Neural progenitor cell (in vitro differentiated cells): ENCODE results near the gene CSRP2. TPM values are rescaled to one million over a fixed set of nuclear protein-coding genes. Genes with fewer than 3 reads are reported as not detected.

Experiments
- DNase-seq: peaks from one replicate; pipeline ENCODE4 v3.0.0-alpha.2; 2016; ENCODE audit warnings: low spot score
- H2AFZ ChIP-seq: fragments of 200-600 bp; sonication (generic); replicated peaks from 2 replicates; pipeline ENCODE4 v1.6.1; 2016; ENCODE audit warnings: antibody characterized with exemption
- H3F3A ChIP-seq: fragments of 200-600 bp; sonication (generic); 2 replicates; pipeline ENCODE4 v1.6.1; 2016; ENCODE audit warnings: antibody characterized with exemption, low read depth
- H3K27ac ChIP-seq: fragments of 200-600 bp; sonication (generic); 2 replicates; pipeline ENCODE4 v1.5.1; 2016; ENCODE audit warnings: mild to moderate bottlenecking
- H3K27me3 ChIP-seq: fragments of 200-600 bp; sonication (generic); 2 replicates; pipeline ENCODE4 v1.6.1; 2016; ENCODE audit warnings: mild to moderate bottlenecking, moderate library complexity
- H3K36me3 ChIP-seq: fragments of 200-600 bp; sonication (generic); 2 replicates; pipeline ENCODE4 v1.5.1; 2016
- H3K4me1 ChIP-seq: fragments of 200-600 bp; sonication (generic); 2 replicates; pipeline ENCODE4 v1.6.1; 2016; ENCODE audit warnings: mixed run types
- H3K4me2 ChIP-seq: fragments of 200-600 bp; sonication (generic); 2 replicates; pipeline ENCODE4 v1.6.1; 2016
- H3K4me3 ChIP-seq: fragments of 200-600 bp; sonication (generic); 2 replicates; pipeline ENCODE4 v1.5.1; 2016
- H3K79me2 ChIP-seq: fragments of 200-600 bp; sonication (generic); 2 replicates; pipeline ENCODE4 v1.6.1; 2016; ENCODE audit warnings: low read depth
- H3K9ac ChIP-seq: fragments of 200-600 bp; sonication (generic); 2 replicates; pipeline ENCODE4 v1.6.1; 2016
- H3K9me3 ChIP-seq: fragments of 200-600 bp; sonication (generic); 2 replicates; pipeline ENCODE4 v1.5.1; 2016; ENCODE audit warnings: low read depth
- H4K20me1 ChIP-seq: fragments of 200-600 bp; sonication (generic); 2 replicates; pipeline ENCODE4 v1.6.1; 2016; ENCODE audit warnings: low read depth
- H3K27ac Mint-ChIP-seq: 3 replicates; pipeline ENCODE4 v1.8.0; 2021; ENCODE audit warnings: mixed read lengths
- H3K27me3 Mint-ChIP-seq: 2 replicates; pipeline ENCODE4 v1.8.0; 2022; ENCODE audit warnings: low read depth, mild to moderate bottlenecking, inconsistent platforms, moderate library complexity, mixed read lengths; ENCODE audit not compliant: insufficient read depth
- H3K36me3 Mint-ChIP-seq: 3 replicates; pipeline ENCODE4 v1.8.0; 2021; ENCODE audit warnings: mixed read lengths
- H3K4me1 Mint-ChIP-seq: 3 replicates; pipeline ENCODE4 v1.8.0; 2021; ENCODE audit warnings: mixed read lengths
- H3K4me3 Mint-ChIP-seq: 3 replicates; pipeline ENCODE4 v1.8.0; 2021; ENCODE audit warnings: mild to moderate bottlenecking, moderate library complexity, mixed read lengths
- H3K9me3 Mint-ChIP-seq: 3 replicates; pipeline ENCODE4 v1.8.0; 2020; ENCODE audit warnings: mixed read lengths
- EZH2 ChIP-seq: fragments of 200-600 bp; sonication (generic); IDR thresholded peaks from 2 replicates; pipeline ENCODE4 v1.6.1; 2017; ENCODE audit warnings: antibody characterized with exemption, mild to moderate bottlenecking, moderate library complexity
- EZH2phosphoT487 ChIP-seq: fragments of 200-600 bp; sonication (generic); IDR thresholded peaks from 2 replicates; pipeline ENCODE4 v1.6.1; 2017; ENCODE audit warnings: antibody characterized with exemption
- total RNA-seq: library from RNA; depleted of rRNA; stranded (reverse); fragments of >200 nt; gene quantifications from 2 replicates; pipeline ENCODE4 v1.2.3, GENCODE V29; 2015; ENCODE audit warnings: low replicate concordance
- TF ChIP-seq, protein P1 (sequence below): fragments of 200-600 bp; sonication (generic); IDR thresholded peaks from 2 replicates; pipeline ENCODE4 v1.5.1; 2017; ENCODE audit warnings: antibody characterized with exemption, mild to moderate bottlenecking

The CSRP2 gene
- total RNA-seq, 1 donor from 2014 or later: 405 TPM

DNA sequence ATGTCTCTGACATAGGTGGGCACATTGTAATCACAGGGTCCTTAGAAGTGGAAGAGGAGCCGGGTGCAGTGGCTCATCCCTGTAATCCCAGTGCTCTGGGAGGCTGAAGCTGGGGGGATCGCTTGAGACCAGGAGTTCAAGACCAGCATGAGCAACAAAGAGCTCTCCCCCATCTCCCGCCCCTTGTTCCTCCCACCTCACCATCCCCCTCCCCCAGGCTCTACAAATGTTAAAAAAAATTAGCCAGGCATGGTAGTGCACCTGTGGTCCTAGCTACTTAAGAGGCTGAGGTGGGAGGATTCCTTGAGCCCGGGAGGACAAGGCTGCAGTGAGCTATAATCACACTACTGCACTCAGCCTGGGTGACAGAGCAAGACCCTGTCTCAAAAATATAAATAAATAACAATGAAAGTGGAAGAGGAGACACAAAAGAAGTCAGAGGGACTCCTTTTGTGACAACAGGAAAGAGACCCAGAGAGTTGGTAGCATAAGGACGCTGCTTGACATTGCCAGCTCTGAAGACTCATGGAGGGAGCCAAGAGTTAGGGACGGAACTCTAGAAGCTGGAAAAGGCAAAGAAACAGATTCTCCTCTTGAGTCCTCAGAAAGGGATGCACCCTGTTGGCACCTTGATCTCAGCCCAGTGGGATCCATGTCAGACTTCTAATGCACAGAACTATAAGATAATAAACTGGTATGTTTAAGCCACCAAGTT lies 29.6 kb upstream of the CSRP2 start:
- Mint-ChIP-seq H3K9me3 (no peaks in the 10 kb centered on the region), H3K27ac (no peak overlapping the region), H3K4me3 (no peak overlapping the region), H3K4me1 (peaks cover 9% of the 10 kb centered on the region), H3K36me3 (no peaks in the 10 kb centered on the region), H3K27me3 (peaks cover 2% of the 10 kb centered on the region)
- TF ChIP-seq, protein P1, sequence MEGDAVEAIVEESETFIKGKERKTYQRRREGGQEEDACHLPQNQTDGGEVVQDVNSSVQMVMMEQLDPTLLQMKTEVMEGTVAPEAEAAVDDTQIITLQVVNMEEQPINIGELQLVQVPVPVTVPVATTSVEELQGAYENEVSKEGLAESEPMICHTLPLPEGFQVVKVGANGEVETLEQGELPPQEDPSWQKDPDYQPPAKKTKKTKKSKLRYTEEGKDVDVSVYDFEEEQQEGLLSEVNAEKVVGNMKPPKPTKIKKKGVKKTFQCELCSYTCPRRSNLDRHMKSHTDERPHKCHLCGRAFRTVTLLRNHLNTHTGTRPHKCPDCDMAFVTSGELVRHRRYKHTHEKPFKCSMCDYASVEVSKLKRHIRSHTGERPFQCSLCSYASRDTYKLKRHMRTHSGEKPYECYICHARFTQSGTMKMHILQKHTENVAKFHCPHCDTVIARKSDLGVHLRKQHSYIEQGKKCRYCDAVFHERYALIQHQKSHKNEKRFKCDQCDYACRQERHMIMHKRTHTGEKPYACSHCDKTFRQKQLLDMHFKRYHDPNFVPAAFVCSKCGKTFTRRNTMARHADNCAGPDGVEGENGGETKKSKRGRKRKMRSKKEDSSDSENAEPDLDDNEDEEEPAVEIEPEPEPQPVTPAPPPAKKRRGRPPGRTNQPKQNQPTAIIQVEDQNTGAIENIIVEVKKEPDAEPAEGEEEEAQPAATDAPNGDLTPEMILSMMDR: no peak
- TF ChIP-seq EZH2phosphoT487 (no peak), EZH2 (no peak)
- Histone ChIP-seq H3K36me3 (no peaks in the 10 kb centered on the region), H3K9me3 (no peaks in the 10 kb centered on the region), H3K4me1 (peaks cover 14% of the 10 kb centered on the region), H4K20me1 (no peaks in the 10 kb centered on the region), H3K4me2 (no peak overlapping the region), H3K4me3 (no peak overlapping the region), H3K27me3 (no peaks in the 10 kb centered on the region), H3K9ac (no peak overlapping the region), H3K27ac (no peak overlapping the region), H3K79me2 (no peaks in the 10 kb centered on the region), H3F3A (no peaks in the 10 kb centered on the region), H2AFZ (peak overlapping the region; percentile 64)
- DNase-seq: no peak

DNA sequence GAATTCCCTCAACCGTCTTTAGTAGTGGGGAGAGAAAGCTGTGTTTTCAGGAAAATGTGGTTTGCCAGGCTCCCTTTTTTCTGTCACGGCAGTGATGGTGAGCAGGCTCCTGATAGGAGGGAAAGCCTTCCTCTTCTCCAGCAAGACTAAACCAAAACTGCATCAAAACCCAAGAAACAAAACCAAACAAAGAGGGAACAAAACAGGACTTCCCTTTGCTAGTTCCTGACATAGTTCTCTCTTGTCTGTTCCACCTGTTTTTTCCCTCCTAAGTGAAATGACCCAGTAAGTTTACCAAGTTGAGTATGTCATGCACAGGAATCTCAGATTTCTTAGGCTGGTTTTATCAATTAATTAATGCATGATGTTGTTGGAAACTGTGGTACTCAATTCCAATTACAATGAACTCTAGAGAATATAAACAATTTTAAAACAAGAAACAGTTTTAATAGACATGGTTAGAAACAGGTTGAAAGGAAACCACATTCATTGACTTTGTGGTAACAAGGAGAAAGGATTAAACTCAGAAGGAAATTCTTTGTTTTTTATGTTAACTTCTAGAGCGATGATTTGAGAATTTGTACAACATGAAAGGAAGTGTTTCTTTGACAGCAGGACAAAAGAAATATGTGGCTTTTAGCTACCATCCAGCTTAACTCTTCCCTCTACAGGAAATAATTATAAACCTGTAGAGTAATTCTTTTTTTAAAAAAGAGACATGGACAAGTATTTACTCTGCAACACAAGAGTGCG lies 23.0 kb upstream of the CSRP2 start:
- H3K4me3 Mint-ChIP-seq: no peak overlapping the region
- no peaks in the 10 kb centered on the region for H3K36me3 Mint-ChIP-seq
- no peaks in the 10 kb centered on the region for H3K27me3 ChIP-seq
- peak overlapping the region; percentile 59 for H2AFZ ChIP-seq
- H3K79me2 ChIP-seq: no peaks in the 10 kb centered on the region
- peaks cover 2% of the 10 kb centered on the region for H3K9me3 Mint-ChIP-seq
- no peaks in the 10 kb centered on the region for H3K36me3 ChIP-seq
- peaks cover 6% of the 10 kb centered on the region for H3K4me1 Mint-ChIP-seq
- peaks cover 13% of the 10 kb centered on the region for H3K4me1 ChIP-seq
- no peak overlapping the region for H3K27ac ChIP-seq
- H4K20me1 ChIP-seq: no peaks in the 10 kb centered on the region
- no peak overlapping the region for H3K9ac ChIP-seq
- peaks cover 8% of the 10 kb centered on the region for H3F3A ChIP-seq
- peaks cover 5% of the 10 kb centered on the region for H3K27me3 Mint-ChIP-seq
- H3K9me3 ChIP-seq: no peaks in the 10 kb centered on the region
- no peak overlapping the region for H3K4me3 ChIP-seq
- no peak overlapping the region for H3K27ac Mint-ChIP-seq
- no peak overlapping the region for H3K4me2 ChIP-seq
- no peak for DNase-seq
- TF ChIP-seq EZH2phosphoT487 (no peak), EZH2 (no peak)
- TF ChIP-seq, protein P1: no peak

DNA sequence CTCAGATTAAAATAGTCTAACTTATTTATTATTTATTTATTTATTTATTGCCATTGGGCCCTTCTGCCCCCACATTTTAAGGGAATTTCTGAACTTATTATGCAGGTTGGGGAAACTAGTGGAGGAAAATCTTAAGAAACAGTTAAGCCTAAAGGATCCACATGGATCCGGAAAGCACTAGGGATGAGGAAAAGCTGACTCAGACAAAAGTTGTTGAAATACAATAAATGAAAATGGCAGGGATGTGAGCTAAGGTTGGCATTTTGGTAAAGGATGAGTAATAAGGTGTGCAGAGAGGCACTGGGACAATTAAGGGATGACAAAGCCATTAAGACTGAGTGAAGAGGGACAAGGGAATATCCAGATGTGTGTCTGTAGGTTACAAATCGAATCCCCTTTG lies 20.7 kb upstream of the CSRP2 start:
- no peak overlapping the region for H3K4me3 ChIP-seq
- TF ChIP-seq EZH2: no peak

GRCh38 chr12:76898442-76898841 lies 19.6 kb upstream of the CSRP2 start:
- Mint-ChIP-seq H3K27ac (no peak overlapping the region), H3K4me3 (no peak overlapping the region), H3K9me3 (peaks cover 18% of the 10 kb centered on the region), H3K27me3 (peaks cover 9% of the 10 kb centered on the region), H3K36me3 (peaks cover 2% of the 10 kb centered on the region), H3K4me1 (peaks cover 6% of the 10 kb centered on the region)
- H3K4me2 ChIP-seq: no peak overlapping the region
- no peak overlapping the region for H2AFZ ChIP-seq
- H3K4me3 ChIP-seq: no peak overlapping the region
- TF ChIP-seq, protein P1: no peak
- TF ChIP-seq EZH2 (no peak), EZH2phosphoT487 (no peak)
- peak overlapping the region; percentile 34 for H3K27ac ChIP-seq
- H3K4me1 ChIP-seq: peaks cover 13% of the 10 kb centered on the region
- H3K9ac ChIP-seq: no peak overlapping the region
- peak; percentile 28 for DNase-seq
- no peaks in the 10 kb centered on the region for H4K20me1 ChIP-seq
- no peaks in the 10 kb centered on the region for H3K9me3 ChIP-seq
- no peaks in the 10 kb centered on the region for H3K79me2 ChIP-seq
- H3K27me3 ChIP-seq: no peaks in the 10 kb centered on the region
- no peaks in the 10 kb centered on the region for H3K36me3 ChIP-seq
- H3F3A ChIP-seq: peaks cover 8% of the 10 kb centered on the region

More for the DNA sequence above, 20.7 kb upstream of the CSRP2 start:
- Histone ChIP-seq H3K27me3 (no peaks in the 10 kb centered on the region), H3K4me1 (peaks cover 13% of the 10 kb centered on the region), H3F3A (peaks cover 8% of the 10 kb centered on the region), H3K79me2 (no peaks in the 10 kb centered on the region), H4K20me1 (no peaks in the 10 kb centered on the region), H3K27ac (no peak overlapping the region), H2AFZ (no peak overlapping the region), H3K36me3 (no peaks in the 10 kb centered on the region), H3K4me2 (no peak overlapping the region), H3K9ac (no peak overlapping the region), H3K9me3 (no peaks in the 10 kb centered on the region)
- Mint-ChIP-seq H3K27ac (no peak overlapping the region), H3K9me3 (peaks cover 10% of the 10 kb centered on the region), H3K27me3 (peaks cover 8% of the 10 kb centered on the region), H3K36me3 (no peaks in the 10 kb centered on the region), H3K4me3 (no peak overlapping the region), H3K4me1 (peaks cover 6% of the 10 kb centered on the region)
- DNase-seq: no peak
